H9 (cell line): Measurements from ENCODE around the gene DAB1. TPM values are rescaled to one million over a fixed set of nuclear protein-coding genes. Genes with fewer than 3 reads are reported as not detected.
A peak's percentile ranks its signal among the peaks of the same experiment; 100 is the strongest.

Experiments used
- DNase-seq: peaks from one replicate; pipeline ENCODE4 v3.0.0-alpha.2; 2017
- H2AFZ ChIP-seq: one replicate; pipeline ENCODE4 v1.6.1; 2013; ENCODE audit warnings: mild to moderate bottlenecking, low read length, control low read depth, moderate library complexity
- H2AK5ac ChIP-seq: 2 replicates; pipeline ENCODE4 v1.6.1; 2013; ENCODE audit warnings: low read length, control low read depth, mixed read lengths; ENCODE audit not compliant: insufficient read length
- H2BK120ac ChIP-seq: one replicate; pipeline ENCODE4 v1.6.1; 2013; ENCODE audit warnings: low read depth, mild to moderate bottlenecking, low read length, control low read depth, inconsistent platforms; ENCODE audit not compliant: poor library complexity, severe bottlenecking
- H2BK12ac ChIP-seq: 2 replicates; pipeline ENCODE4 v1.6.1; 2013; ENCODE audit warnings: low read length, control low read depth, mixed read lengths, low read depth; ENCODE audit not compliant: insufficient read length
- H2BK15ac ChIP-seq: 2 replicates; pipeline ENCODE4 v1.6.1; 2013; ENCODE audit warnings: low read depth, low read length, control low read depth
- H2BK20ac ChIP-seq: one replicate; pipeline ENCODE4 v1.6.1; 2013; ENCODE audit warnings: low read depth, mild to moderate bottlenecking, low read length, control low read depth, inconsistent platforms; ENCODE audit not compliant: poor library complexity, severe bottlenecking
- H2BK5ac ChIP-seq: 2 replicates; pipeline ENCODE4 v1.6.1; 2013; ENCODE audit warnings: low read length, control low read depth, mixed read lengths; ENCODE audit not compliant: insufficient read length
- H3K14ac ChIP-seq: 2 replicates; pipeline ENCODE4 v1.6.1; 2013; ENCODE audit warnings: low read length, control low read depth; ENCODE audit not compliant: insufficient read depth
- H3K18ac ChIP-seq: 2 replicates; pipeline ENCODE4 v1.6.1; 2013; ENCODE audit warnings: low read depth, mild to moderate bottlenecking, mixed read lengths, low read length, control low read depth; ENCODE audit not compliant: insufficient read length
- H3K23ac ChIP-seq: 2 replicates; pipeline ENCODE4 v1.6.1; 2013; ENCODE audit warnings: low read length, control low read depth, mixed read lengths, low read depth; ENCODE audit not compliant: insufficient read length
- H3K23me2 ChIP-seq: 2 replicates; pipeline ENCODE4 v1.6.1; 2013; ENCODE audit warnings: low read depth, mild to moderate bottlenecking, mixed read lengths, low read length, control low read depth; ENCODE audit not compliant: insufficient read length, poor library complexity, severe bottlenecking
- H3K27ac ChIP-seq: 2 replicates; pipeline ENCODE4 v1.5.1; 2013; ENCODE audit warnings: low read length, control low read depth, mixed read lengths, low read depth; ENCODE audit not compliant: insufficient read length
- H3K27me3 ChIP-seq: 2 replicates; pipeline ENCODE4 v1.6.1; 2013; ENCODE audit warnings: low read length, control low read depth, inconsistent platforms; ENCODE audit not compliant: insufficient read depth
- H3K4ac ChIP-seq: 2 replicates; pipeline ENCODE4 v1.6.1; 2013; ENCODE audit warnings: low read depth, mild to moderate bottlenecking, control low read depth, inconsistent platforms, low read length, moderate library complexity
- H3K4me1 ChIP-seq: 2 replicates; pipeline ENCODE4 v1.6.1; 2013; ENCODE audit warnings: low read length, control low read depth, inconsistent platforms; ENCODE audit not compliant: insufficient read depth
- H3K4me2 ChIP-seq: 2 replicates; pipeline ENCODE4 v1.6.1; 2013; ENCODE audit warnings: low read length, control low read depth, mixed read lengths; ENCODE audit not compliant: insufficient read length, insufficient read depth
- H3K56ac ChIP-seq: 2 replicates; pipeline ENCODE4 v1.6.1; 2013; ENCODE audit warnings: low read depth, mild to moderate bottlenecking, mixed read lengths, low read length, control low read depth; ENCODE audit not compliant: insufficient read length
- H3K79me1 ChIP-seq: 2 replicates; pipeline ENCODE4 v1.6.1; 2013; ENCODE audit warnings: low read depth, mild to moderate bottlenecking, moderate library complexity, low read length, control low read depth, inconsistent platforms; ENCODE audit not compliant: insufficient read depth, poor library complexity, severe bottlenecking
- H3K79me2 ChIP-seq: 2 replicates; pipeline ENCODE4 v1.6.1; 2013; ENCODE audit warnings: low read length, control low read depth, inconsistent platforms; ENCODE audit not compliant: insufficient read depth
- H3K9ac ChIP-seq: 2 replicates; pipeline ENCODE4 v1.6.1; 2013; ENCODE audit warnings: low read length, control low read depth, mixed read lengths; ENCODE audit not compliant: insufficient read length; ENCODE audit errors: extremely low read depth
- H3K9me3 ChIP-seq: one replicate; pipeline ENCODE4 v1.6.1; 2013; ENCODE audit warnings: low read depth, low read length, inconsistent platforms; ENCODE audit not compliant: control insufficient read depth
- H3T11ph ChIP-seq: one replicate; pipeline ENCODE4 v1.6.1; 2013; ENCODE audit warnings: mild to moderate bottlenecking, low read length, control low read depth, inconsistent platforms
- H4K20me1 ChIP-seq: one replicate; pipeline ENCODE4 v1.6.1; 2013; ENCODE audit not compliant: control insufficient read depth, insufficient read length, insufficient read depth
- H4K5ac ChIP-seq: 2 replicates; pipeline ENCODE4 v1.6.1; 2013; ENCODE audit warnings: low read depth, mild to moderate bottlenecking, mixed read lengths, low read length, control low read depth; ENCODE audit not compliant: insufficient read length
- H4K8ac ChIP-seq: replicated peaks from 2 replicates; pipeline ENCODE4 v1.6.1; 2013; ENCODE audit warnings: low read length, control low read depth, mixed read lengths, low read depth; ENCODE audit not compliant: insufficient read length
- H4K91ac ChIP-seq: 2 replicates; pipeline ENCODE4 v1.6.1; 2013; ENCODE audit warnings: low read depth, mild to moderate bottlenecking, moderate library complexity, mixed read lengths, low read length, control low read depth; ENCODE audit not compliant: insufficient read length
- H3K27ac Mint-ChIP-seq, 3 experiments: 2 replicates in 2 of 3; 3 replicates in 1 of 3; pipeline ENCODE4 v1.8.0; 2020 to 2021; ENCODE audit warnings: mixed read lengths in 3 of 3, mild to moderate bottlenecking in 1 of 3, moderate library complexity in 1 of 3
- H3K27me3 Mint-ChIP-seq: 2 replicates; pipeline ENCODE4 v1.8.0; 2021; ENCODE audit warnings: low read depth, mild to moderate bottlenecking, moderate library complexity, mixed read lengths
- H3K36me3 Mint-ChIP-seq, 3 experiments: 2 replicates in 2 of 3; 3 replicates in 1 of 3; pipeline ENCODE4 v1.8.0; 2020 to 2021; ENCODE audit warnings: low read depth in 3 of 3, mixed read lengths in 3 of 3; ENCODE audit not compliant: insufficient read depth in 1 of 3
- H3K4me1 Mint-ChIP-seq, 2 experiments: 2 replicates each; pipeline ENCODE4 v1.8.0; 2020; ENCODE audit warnings: mixed read lengths in 2 of 2
- H3K4me3 Mint-ChIP-seq, 2 experiments: 2 replicates in 1 of 2; 3 replicates in 1 of 2; pipeline ENCODE4 v1.8.0; 2020 to 2021; ENCODE audit warnings: mild to moderate bottlenecking in 2 of 2, mixed read lengths in 2 of 2, moderate library complexity in 1 of 2
- H3K9me3 Mint-ChIP-seq, 2 experiments: 2 replicates in 1 of 2; 3 replicates in 1 of 2; pipeline ENCODE4 v1.8.0; 2020; ENCODE audit warnings: mild to moderate bottlenecking in 2 of 2, mixed read lengths in 2 of 2, moderate library complexity in 1 of 2
- CTCF ChIP-seq: fragments of 200-600 bp; sonication (generic); conservative IDR thresholded peaks from 3 replicates; pipeline ENCODE4 v1.8.0; 2021; ENCODE audit warnings: antibody characterized with exemption, mild to moderate bottlenecking
- WGBS: extraction: QIAGEN DNeasy Blood & Tissue Kit; methylation state at CpG from one replicate; pipeline ENCODE4 v1.1.7; 2013; ENCODE audit warnings: missing lambda C conversion rate, low lambda C conversion rate, mixed read lengths; ENCODE audit not compliant: insufficient read length; ENCODE audit errors: extremely low coverage; 5-methylcytosine and 5-hydroxymethylcytosine counted together
- total RNA-seq: library from RNA; stranded (reverse); gene quantifications from 2 replicates; pipeline ENCODE4 v1.2.1, GENCODE V29; 2021

The DAB1 gene
- total RNA-seq, 1 experiment from 2014 or later = 9.3 TPM

- no peak overlapping the region for H2AFZ ChIP-seq
- no peaks in the 10 kb centered on the region for H3K79me2 ChIP-seq
- no peak overlapping the region for H3K56ac ChIP-seq
- H3K4me3 Mint-ChIP-seq = no peak overlapping the region
- no peak for TF ChIP-seq CTCF
- H3K4ac ChIP-seq = no peak overlapping the region
- no peaks in the 10 kb centered on the region for H3K9me3 ChIP-seq
- no peak overlapping the region for H3K23ac ChIP-seq
- no peak overlapping the region for H4K8ac ChIP-seq
- no peaks in the 10 kb centered on the region for H3K36me3 Mint-ChIP-seq
- no peak overlapping the region for H3K27ac Mint-ChIP-seq
- H3K79me1 ChIP-seq = no peaks in the 10 kb centered on the region
- no peaks in the 10 kb centered on the region; the same call in 1 of the 2 replicates for H3K27me3 Mint-ChIP-seq
- no peak overlapping the region for H3K14ac ChIP-seq
- peaks cover 16 to 23% of the 10 kb centered on the region in 2 experiments for H3K4me1 Mint-ChIP-seq
- H2BK20ac ChIP-seq = no peak overlapping the region
- H3T11ph ChIP-seq = no peak overlapping the region
- no peak overlapping the region for H4K91ac ChIP-seq
- no peak overlapping the region for H3K4me2 ChIP-seq
- no peak overlapping the region for H2BK12ac ChIP-seq
- no peaks in the 10 kb centered on the region for H3K9me3 Mint-ChIP-seq
- whole genome bisulfite sequencing = no CpG with 5 or more reads among the region's 2 CpGs
- H4K5ac ChIP-seq = no peak overlapping the region
- no peak overlapping the region for H3K18ac ChIP-seq
- no peaks in the 10 kb centered on the region for H3K4me1 ChIP-seq
- H2BK5ac ChIP-seq = no peak overlapping the region
- H2BK15ac ChIP-seq = no peak overlapping the region
- H3K23me2 ChIP-seq = no peaks in the 10 kb centered on the region
- H4K20me1 ChIP-seq = no peaks in the 10 kb centered on the region
- no peaks in the 10 kb centered on the region for H3K27me3 ChIP-seq
- no peak overlapping the region for H3K27ac ChIP-seq
- H3K9ac ChIP-seq = no peak overlapping the region
- no peak overlapping the region for H2AK5ac ChIP-seq
- peak; percentile 31 for DNase-seq
- no peak overlapping the region for H2BK120ac ChIP-seq
These were observed 311.7 kb downstream of the DAB1 start for GRCh38 chr1:57112148-57112547.
